H54 (cell line): ENCODE data around the gene PAPSS1.
"Not testable (repeated sequence)": the region's sequence is repeated elsewhere in the genome, so short reads cannot be mapped to it uniquely, and the experiment has no call there.

Experiments used
- DNase-seq: peaks from one replicate; pipeline ENCODE4 v3.0.0; 2011; ENCODE audit warnings: low spot score, mixed read lengths; ENCODE audit not compliant: insufficient read length
- FAIRE-seq: peaks from 3 replicates; lab custom pipeline; 2011; peaks lifted over from hg19 to GRCh38; lab: Jason Lieb, UNC
- POLR2A ChIP-seq: IDR thresholded peaks from 2 replicates; pipeline ENCODE4 v1.6.1; 2011; ENCODE audit warnings: low read depth, mild to moderate bottlenecking, low read length

PAPSS1 gene

GRCh38 chr4:107689912-107690587 is 30.0 kb downstream of the PAPSS1 start:
- FAIRE-seq (peak; percentile 91), DNase-seq (peak; percentile 33)
- no peak for TF ChIP-seq POLR2A

GRCh38 chr4:107688421-107688820 is 31.6 kb downstream of the PAPSS1 start:
- FAIRE-seq = no peak
- no peak for TF ChIP-seq POLR2A
- no peak for DNase-seq

GRCh38 chr4:107685740-107686139 is 34.3 kb downstream of the PAPSS1 start:
- TF ChIP-seq POLR2A = no peak
- FAIRE-seq (no peak), DNase-seq (no peak)

GRCh38 chr4:107683873-107684272 is 36.2 kb downstream of the PAPSS1 start:
- FAIRE-seq (no peak), DNase-seq (no peak)
- TF ChIP-seq POLR2A = no peak

GRCh38 chr4:107682306-107682705 is 37.7 kb downstream of the PAPSS1 start:
- TF ChIP-seq POLR2A = no peak
- DNase-seq (no peak), FAIRE-seq (no peak)

GRCh38 chr4:107669068-107669467 is 51.0 kb downstream of the PAPSS1 start:
- no peak for TF ChIP-seq POLR2A
- DNase-seq = no peak
- FAIRE-seq = no peak

- DNase-seq (no peak), FAIRE-seq (no peak)
- no peak for TF ChIP-seq POLR2A
Observed at GRCh38 chr4:107666134-107666533, 53.9 kb downstream of the PAPSS1 start.

- FAIRE-seq (no peak), DNase-seq (no peak)
- TF ChIP-seq POLR2A = no peak
Observed at GRCh38 chr4:107665001-107665400, 55.0 kb downstream of the PAPSS1 start.

GRCh38 chr4:107658400-107659336 is 61.4 kb downstream of the PAPSS1 start:
- FAIRE-seq (no peak), DNase-seq (no peak)
- TF ChIP-seq POLR2A = no peak

- DNase-seq (no peak), FAIRE-seq (no peak)
- TF ChIP-seq POLR2A = no peak
Observed at GRCh38 chr4:107655289-107655688, 64.7 kb downstream of the PAPSS1 start.

- FAIRE-seq (no peak), DNase-seq (no peak)
- TF ChIP-seq POLR2A = no peak
Observed at GRCh38 chr4:107654694-107655093, 65.3 kb downstream of the PAPSS1 start.

GRCh38 chr4:107651408-107651807 is 68.6 kb downstream of the PAPSS1 start:
- FAIRE-seq, DNase-seq: not testable (repeated sequence)

- FAIRE-seq = no peak
- TF ChIP-seq POLR2A = no peak
Observed at GRCh38 chr4:107650251-107650650, 69.8 kb downstream of the PAPSS1 start.

GRCh38 chr4:107648178-107648991 is 71.6 kb downstream of the PAPSS1 start:
- FAIRE-seq = no peak

More at GRCh38 chr4:107650251-107650650, 69.8 kb downstream of the PAPSS1 start:
- DNase-seq = no peak

More at GRCh38 chr4:107648178-107648991, 71.6 kb downstream of the PAPSS1 start:
- no peak for TF ChIP-seq POLR2A
- DNase-seq = no peak
